ENCODE measurements around the gene TRIM10.

DNA sequence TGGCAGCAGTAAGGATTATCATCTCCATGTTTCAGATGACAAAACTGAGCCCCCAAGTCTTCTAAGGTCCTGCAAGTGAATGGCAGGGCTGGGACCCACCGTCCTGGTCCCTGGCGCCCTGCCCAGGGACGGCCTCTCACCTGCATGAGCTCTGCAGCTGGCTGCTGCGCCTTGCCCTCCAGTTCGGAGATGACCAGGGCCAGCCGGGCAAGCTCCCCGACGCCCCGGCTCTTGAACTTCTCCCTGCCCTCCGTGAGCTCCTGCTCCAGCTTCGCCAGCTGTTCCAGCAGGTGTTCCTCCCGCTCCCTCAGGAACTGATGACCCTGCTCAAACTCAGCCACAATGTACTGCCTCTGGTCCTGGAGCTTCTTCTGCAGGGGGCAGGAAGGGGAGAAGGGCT, 35.4 kb upstream of the TRIM10 start:
- no peak for TF ChIP-seq CTCF (IDR thresholded peaks at IDR 0.05)
- TF ChIP-seq POLR2A (IDR thresholded peaks at IDR 0.05) = no peak
